Measurements from ENCODE around the gene ALMS1.
A peak's percentile ranks its signal among the peaks of the same experiment; 100 is the strongest.
"Not testable (repeated sequence)": the region's sequence is repeated elsewhere in the genome, so short reads cannot be mapped to it uniquely, and the experiment has no call there.

ALMS1 gene

DNA sequence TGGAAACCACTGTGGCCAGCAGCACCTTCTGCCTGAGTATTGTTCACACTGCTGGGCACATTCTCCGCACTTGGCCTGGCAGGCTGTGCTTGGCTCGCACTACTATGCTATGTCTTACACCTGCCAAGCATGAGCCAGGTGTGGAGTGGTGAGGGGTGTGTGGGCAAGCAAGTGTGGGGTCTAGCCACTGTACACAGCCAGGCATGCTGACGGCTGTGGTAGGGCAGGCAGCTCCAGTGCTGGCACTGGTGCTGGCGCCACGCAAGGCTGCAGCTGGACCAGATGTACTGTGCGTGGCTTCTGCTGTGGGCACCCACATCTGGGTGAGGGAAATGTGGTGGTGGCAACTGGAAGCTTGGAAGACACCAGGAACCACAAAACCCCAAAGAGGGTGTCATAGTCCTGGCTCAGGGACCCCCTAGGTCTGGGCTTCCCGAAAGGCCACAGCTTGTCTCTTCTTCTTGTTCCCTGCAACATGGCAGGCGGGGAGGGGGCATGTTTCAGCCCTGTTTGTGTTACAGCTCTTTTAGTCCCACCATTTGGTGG lies 101.5 kb downstream of the ALMS1 start:
- FAIRE-seq, result no peak

DNA sequence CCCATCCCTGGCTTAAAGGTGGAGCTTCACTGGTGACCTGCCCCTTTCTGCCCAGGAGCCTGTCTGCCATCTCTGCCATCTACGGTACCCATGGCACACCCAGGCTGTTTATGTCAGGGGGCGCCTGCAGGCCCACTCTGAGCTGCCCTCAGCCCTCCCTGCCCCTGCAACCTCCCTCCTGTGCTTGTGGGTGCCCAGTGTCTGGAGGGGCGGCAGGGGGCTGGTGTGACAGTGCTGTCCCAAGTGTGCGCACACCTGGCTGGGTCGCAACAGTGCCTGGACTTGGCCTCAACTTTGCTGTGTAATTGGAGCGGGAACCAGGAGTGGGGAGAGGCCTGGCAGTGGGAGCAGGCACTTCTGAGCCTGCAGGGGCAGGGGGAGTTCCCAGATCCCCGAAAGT lies 102.4 kb downstream of the ALMS1 start:
- DNase-seq (ENCODE audit: extremely low spot score, insufficient read length, low read depth), result no peak
- no peak for FAIRE-seq

More for the DNA sequence above, 101.5 kb downstream of the ALMS1 start:
- DNase-seq (ENCODE audit: extremely low spot score, insufficient read length, low read depth), result no peak

DNA sequence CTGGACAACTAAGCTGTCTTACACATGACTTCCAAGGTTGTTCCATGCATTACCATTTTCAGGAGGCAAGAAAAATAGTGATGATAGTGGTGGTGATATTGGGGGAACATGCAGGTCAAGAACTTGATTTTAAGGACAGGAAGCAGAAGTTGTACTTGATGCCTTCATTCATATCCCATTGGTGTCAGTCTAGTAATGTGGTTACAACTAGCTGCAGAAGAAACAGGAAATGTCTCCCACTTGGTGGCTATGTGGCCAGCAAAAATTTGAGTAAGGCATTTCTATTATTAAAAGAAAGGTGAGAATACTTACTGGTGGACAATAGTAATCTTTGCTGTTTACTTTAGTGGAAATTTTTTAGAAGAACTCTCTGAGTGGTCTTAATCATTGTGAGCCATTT lies 103.4 kb downstream of the ALMS1 start:
- FAIRE-seq, result no peak
- DNase-seq (ENCODE audit: extremely low spot score, insufficient read length, low read depth), result no peak

DNA sequence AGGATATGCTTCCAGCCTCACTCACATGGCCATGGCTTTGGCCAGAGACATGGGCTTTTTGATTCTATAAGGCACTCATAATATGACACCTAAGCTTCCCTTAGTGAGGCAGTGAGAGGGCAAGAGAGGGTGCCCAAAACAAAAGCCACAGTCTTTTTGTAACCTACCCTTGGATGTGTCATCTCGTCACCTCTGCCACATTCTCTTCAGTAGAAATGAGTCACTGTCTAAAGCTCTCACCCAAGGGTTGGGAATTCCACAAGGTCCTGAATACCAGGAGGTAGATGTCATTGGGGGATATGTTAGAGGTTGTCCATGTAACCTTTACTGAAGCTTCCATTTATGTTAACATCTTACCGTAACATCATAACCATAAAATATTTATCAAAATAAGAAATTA lies 108.4 kb downstream of the ALMS1 start:
- no peak for DNase-seq (ENCODE audit: extremely low spot score, insufficient read length, low read depth)
- FAIRE-seq, result no peak

- FAIRE-seq (no peak), DNase-seq (ENCODE audit: extremely low spot score, insufficient read length, low read depth) (no peak)
Measured at GRCh38 chr2:73503992-73504570, 118.4 kb downstream of the ALMS1 start.

DNA sequence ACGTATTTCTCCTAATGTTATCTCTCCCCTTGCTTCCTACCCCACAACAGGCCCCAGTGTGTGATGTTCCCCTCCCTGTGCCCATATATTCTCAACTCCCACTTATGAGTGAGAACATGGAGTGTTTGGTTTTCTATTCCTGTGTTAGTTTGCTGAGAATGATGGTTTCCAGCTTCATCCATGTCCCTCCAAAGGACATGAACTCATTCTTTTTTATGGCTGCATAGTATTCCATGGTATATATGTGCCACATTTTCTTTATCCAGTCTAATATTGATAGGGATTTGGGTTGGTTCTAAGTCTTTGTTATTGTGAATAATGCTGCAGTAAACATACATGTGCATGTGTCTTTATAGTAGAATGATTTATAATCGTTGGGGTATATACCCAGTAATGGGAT lies 119.2 kb downstream of the ALMS1 start:
- not testable (repeated sequence) for DNase-seq (ENCODE audit: extremely low spot score, insufficient read length, low read depth); FAIRE-seq

- FAIRE-seq; DNase-seq (ENCODE audit: extremely low spot score, insufficient read length, low read depth): not testable (repeated sequence)
Measured at GRCh38 chr2:73510470-73510869, 124.8 kb downstream of the ALMS1 start.

- DNase-seq (ENCODE audit: extremely low spot score, insufficient read length, low read depth) (no peak), FAIRE-seq (no peak)
Measured at GRCh38 chr2:73516033-73516432, 130.4 kb downstream of the ALMS1 start.

DNA sequence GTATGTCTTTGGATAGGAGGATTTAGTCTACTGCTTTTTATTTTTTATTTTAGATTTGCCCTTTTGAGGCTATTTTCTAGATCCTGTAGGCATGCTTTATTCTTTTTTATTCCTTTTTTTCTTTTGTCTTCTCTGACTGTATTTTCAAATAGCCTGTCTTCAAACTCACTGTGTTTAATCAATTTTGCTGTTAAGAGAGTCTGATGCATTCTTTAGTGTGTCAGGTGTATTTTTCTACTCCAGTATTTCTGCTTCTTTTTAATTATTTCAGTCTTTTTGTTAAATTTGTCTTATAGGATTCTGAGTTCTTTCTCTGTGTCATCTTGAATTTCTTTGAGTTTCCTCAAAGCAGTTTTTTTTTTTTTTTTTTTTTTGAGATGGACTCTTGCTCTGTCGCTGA lies 143.1 kb downstream of the ALMS1 start:
- FAIRE-seq (no peak), DNase-seq (ENCODE audit: extremely low spot score, insufficient read length, low read depth) (no peak)

- DNase-seq (ENCODE audit: extremely low spot score, insufficient read length, low read depth); FAIRE-seq: not testable (repeated sequence)
Measured at GRCh38 chr2:73530773-73531172, 145.1 kb downstream of the ALMS1 start.

GRCh38 chr2:73532381-73532780 lies 146.7 kb downstream of the ALMS1 start:
- no peak for DNase-seq (ENCODE audit: extremely low spot score, insufficient read length, low read depth)
- FAIRE-seq, result no peak

DNA sequence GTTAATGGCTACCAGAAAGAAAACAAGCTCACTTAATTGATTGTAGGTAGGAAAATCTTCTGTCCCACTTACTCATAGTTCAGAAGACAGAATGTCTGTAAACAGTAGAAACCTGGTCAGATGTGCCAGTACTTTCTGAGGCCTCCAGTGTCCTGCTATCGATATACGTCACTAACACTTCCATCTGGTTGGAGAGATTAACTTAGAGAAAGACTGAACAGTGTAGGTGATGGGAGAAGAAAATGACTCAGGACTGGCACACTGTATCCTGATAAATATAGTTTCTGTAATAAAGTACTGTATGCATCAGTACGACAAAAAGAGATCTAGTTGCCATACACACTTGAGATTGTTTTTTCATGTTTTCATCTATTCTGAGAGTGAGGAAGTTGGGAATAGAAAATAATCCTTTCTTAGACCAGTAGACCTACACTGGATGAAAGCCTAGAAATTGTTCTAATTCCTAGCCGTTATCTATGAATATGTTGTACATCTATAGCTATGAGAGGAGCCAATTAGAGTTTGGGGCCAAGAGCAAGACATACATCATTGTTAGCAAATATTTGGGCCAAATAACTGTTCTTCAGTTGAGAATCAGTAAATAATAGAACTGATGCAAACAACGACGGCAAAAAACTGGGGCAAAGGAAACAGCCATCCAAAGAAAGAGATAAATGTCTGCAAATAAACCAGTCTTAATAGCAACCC lies 150.7 kb downstream of the ALMS1 start:
- FAIRE-seq, result no peak
- DNase-seq (ENCODE audit: extremely low spot score, insufficient read length, low read depth), result no peak

GRCh38 chr2:73560875-73561274 lies 175.2 kb downstream of the ALMS1 start:
- FAIRE-seq; DNase-seq (ENCODE audit: extremely low spot score, insufficient read length, low read depth): not testable (repeated sequence)

DNA sequence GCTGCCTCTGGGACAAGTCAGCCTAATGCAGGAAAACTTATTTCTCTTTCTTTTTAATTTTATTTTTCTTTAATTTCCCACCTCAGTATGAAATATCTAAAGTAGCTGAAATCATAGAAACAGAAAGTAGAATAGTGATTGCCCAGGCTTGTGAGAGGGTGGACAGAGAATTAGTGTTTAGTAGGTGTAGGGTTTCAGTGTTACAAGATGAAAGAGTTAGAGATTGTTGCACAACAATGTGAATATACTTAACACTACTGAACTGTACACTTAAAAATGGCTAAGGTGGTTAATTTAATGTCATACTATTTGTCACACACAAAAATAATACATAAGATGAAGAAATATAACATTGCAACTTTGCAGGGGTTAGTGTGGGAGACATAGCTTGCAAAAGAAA lies 175.8 kb downstream of the ALMS1 start:
- FAIRE-seq (no peak), DNase-seq (ENCODE audit: extremely low spot score, insufficient read length, low read depth) (no peak)

DNA sequence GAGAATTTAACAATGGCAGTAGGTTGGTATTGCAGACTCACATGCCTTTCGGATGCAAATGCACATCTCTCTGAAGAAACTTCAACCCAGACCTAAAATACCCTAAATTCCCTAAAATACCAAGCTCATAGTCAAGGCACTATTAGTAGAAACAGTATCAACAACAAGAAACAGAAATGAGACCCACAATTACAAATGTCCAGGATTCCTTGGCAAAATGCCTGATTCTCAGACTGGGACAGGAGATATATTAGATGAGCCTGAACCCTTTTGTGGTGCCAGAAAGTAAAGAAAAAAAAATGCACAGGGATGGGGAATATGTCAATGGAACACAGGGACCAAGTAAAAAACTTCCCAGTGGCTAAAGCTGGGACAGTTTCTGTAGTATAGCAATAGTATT lies 179.3 kb downstream of the ALMS1 start:
- FAIRE-seq (no peak), DNase-seq (ENCODE audit: extremely low spot score, insufficient read length, low read depth) (no peak)

DNA sequence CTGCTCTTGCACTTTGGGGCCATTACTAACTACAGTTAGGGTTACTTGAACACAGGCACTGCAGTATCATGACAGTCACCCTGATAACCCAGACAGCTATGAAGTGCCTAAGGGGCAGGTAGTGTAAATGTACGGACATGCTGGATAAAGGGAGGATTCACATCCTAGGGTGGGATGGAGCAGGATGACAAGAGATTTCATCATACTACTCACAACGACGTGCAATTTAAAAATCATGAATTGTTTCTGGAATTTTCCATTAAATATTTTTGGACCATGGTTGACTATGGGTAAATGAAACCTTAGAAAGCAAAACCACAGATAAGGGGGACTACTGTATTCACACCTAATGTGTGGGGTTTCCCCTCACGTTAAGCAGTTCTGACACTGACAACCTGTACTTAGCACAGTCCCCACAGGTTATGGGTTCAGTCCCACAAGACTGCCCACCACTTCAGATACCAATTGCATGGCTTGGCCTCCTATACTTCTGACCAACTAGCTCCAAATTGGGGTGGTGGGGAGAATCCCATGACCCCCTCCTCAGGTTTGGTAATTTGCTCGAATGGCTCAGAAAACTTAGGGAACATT lies 180.7 kb downstream of the ALMS1 start:
- FAIRE-seq (peak; percentile 26), DNase-seq (ENCODE audit: extremely low spot score, insufficient read length, low read depth) (no peak)

- FAIRE-seq (no peak), DNase-seq (ENCODE audit: extremely low spot score, insufficient read length, low read depth) (no peak)
Measured at GRCh38 chr2:73575261-73575660, 189.6 kb downstream of the ALMS1 start.

DNA sequence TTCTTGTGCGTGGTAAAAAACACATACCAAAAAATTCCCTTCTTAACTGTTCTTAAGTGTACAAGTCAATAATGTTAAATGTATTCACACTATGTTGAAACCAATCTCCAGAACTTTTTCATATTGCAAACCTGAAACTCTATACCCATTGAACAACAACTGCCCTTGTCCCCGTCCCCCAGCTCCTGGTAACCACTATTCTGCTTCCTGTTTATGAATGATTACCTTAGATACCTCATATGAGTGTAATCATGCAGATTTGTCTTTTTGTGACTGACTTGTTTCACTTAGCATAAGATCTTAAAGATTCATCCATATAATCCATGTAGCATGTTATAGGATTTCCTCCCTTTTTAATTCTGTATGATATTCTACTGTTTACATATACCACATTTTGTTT lies 196.7 kb downstream of the ALMS1 start:
- FAIRE-seq (peak; percentile 42), DNase-seq (ENCODE audit: extremely low spot score, insufficient read length, low read depth) (no peak)

DNA sequence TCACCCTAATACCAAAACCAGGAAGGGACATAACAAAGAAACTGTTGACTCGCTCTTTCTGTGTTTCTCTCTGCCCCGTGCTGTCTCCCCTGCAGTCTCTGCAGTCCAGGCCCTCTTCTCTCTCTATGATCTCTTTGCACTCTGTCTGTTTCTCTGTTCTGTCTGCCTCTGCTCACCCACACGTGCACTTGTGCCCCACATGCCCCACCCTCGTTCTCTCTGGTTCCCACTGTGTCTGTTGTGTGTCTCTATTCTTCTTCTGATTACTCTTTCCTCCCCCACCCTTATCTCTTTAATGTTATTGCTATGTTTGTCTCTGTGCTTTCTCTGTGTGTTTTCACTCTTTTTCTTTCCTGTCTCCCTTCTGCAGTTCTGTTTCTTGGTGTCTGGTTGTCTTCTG lies 202.5 kb downstream of the ALMS1 start:
- FAIRE-seq (no peak), DNase-seq (ENCODE audit: extremely low spot score, insufficient read length, low read depth) (no peak)

- FAIRE-seq (no peak), DNase-seq (ENCODE audit: extremely low spot score, insufficient read length, low read depth) (no peak)
Measured at GRCh38 chr2:73593680-73594079, 208.0 kb downstream of the ALMS1 start.

- no peak for DNase-seq (ENCODE audit: extremely low spot score, insufficient read length, low read depth)
- no peak for FAIRE-seq
Measured at GRCh38 chr2:73594251-73594650, 208.6 kb downstream of the ALMS1 start.
